GM12891 (cell line): Measurements from ENCODE around the gene CPEB2.
"Not testable (repeated sequence)": the region's sequence is repeated elsewhere in the genome, so short reads cannot be mapped to it uniquely, and the experiment has no call there.

Experiments
- POLR2A ChIP-seq: IDR thresholded peaks from 2 replicates; pipeline ENCODE4 v1.6.1; 2011; ENCODE audit warnings: low read depth, low read length, control low read depth
- POLR2AphosphoS5 ChIP-seq: IDR thresholded peaks from 2 replicates; pipeline ENCODE4 v1.6.1; 2011; ENCODE audit warnings: low read depth, low read length, control low read depth

GRCh38 chr4:15086259-15086658, 84.0 kb downstream of the CPEB2 start:
- TF ChIP-seq POLR2A, POLR2AphosphoS5: not testable (repeated sequence)
